Cardiac septum (tissue), 1 donor: ENCODE data around the gene HOXA5. TPM values are rescaled to one million over a fixed set of nuclear protein-coding genes. Genes with fewer than 3 reads are reported as not detected.

Source experiments
- DNase-seq: peaks from one replicate; pipeline ENCODE4 v3.0.0-alpha.2; 2020; ENCODE audit warnings: low spot score
- intact Hi-C: fragments of 100-400 bp; cut with DNase I; formaldehyde crosslinking; loops from one replicate; pipeline ENCODE4 v1.14.0; 2022
- total RNA-seq: library from RNA; stranded (reverse); fragmentation: NEBNext Ultra II Directional; extraction: Animal tissue kit (Norgen Biotek cat#: 25700); gene quantifications from one replicate; pipeline ENCODE4 v1.2.1, GENCODE V29; 2021
- donor health status: DM: no; HTN: no; CAD: no.

HOXA5 gene
- total RNA-seq, 1 donor from 2014 or later = 0.30 TPM

DNA sequence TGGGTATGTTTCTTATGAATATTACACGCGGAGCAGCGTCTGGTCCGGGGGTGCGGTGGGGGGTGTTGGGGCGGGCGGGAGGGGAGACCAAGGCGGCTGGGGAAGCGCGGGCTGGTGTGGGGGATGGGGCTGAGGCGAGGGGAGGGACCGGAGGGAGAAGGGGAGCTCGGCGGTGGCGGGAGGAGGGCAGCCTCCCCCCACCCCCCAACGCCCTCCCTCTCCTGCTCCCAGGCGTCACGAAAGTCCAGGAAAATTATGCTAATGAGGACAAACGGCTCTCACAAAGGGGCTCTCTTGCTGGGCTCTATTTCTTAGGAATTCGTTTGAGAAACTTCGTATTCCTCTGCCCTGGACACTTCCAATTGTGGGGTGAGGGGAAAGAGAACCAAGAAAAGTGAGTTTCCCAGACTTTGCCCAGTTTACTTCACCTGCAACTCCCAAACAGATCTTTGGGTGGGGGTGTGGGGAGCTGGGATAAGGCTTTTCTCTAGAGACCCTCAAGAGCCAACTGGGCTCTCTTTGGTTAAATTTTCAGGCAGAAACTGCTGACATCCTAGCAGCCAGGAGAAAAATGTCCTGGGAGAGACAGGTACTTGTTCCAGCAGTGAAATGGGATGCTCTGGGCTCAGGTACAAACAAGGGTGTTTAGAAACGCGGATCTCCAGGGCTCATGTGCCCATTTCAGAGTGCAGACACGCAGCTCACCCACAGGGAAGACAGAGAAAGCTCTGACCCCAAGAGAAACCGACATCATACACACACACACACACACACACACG lies 29.3 kb downstream of the HOXA5 start:
- DNase-seq = no peak
- intact Hi-C loops = no loop called here

- intact Hi-C loops = no loop called here
- DNase-seq = no peak
Observed at GRCh38 chr7:27112955-27113949, 30.2 kb downstream of the HOXA5 start.

- no peak for DNase-seq
- intact Hi-C loops = no loop called here
Observed at GRCh38 chr7:27112361-27112760, 31.1 kb downstream of the HOXA5 start.

DNA sequence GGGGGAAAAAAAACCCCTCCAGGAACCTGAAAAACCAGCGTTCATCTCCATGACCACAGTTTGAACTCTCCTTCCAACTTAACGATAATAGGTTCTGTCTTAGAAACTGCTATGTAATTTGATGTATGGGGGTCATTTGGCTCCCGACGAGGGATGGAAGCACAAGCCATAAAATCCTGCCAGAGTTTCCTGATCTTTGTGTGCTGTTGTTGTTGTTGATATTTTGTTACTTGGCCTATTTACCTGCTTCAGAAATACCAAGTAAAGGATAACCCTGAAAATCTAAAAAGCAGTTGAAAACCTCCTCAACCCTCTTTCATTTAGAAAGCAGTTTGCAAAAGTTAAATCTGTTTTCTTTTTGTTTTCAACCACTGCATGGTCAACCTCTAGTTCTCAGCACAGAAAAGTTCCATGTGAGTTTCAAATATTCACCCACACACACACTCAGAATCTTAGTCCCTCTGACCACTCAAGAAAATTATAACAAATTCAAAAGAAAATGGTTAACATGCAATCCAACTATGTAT lies 31.7 kb downstream of the HOXA5 start:
- intact Hi-C loops = no loop called here

DNA sequence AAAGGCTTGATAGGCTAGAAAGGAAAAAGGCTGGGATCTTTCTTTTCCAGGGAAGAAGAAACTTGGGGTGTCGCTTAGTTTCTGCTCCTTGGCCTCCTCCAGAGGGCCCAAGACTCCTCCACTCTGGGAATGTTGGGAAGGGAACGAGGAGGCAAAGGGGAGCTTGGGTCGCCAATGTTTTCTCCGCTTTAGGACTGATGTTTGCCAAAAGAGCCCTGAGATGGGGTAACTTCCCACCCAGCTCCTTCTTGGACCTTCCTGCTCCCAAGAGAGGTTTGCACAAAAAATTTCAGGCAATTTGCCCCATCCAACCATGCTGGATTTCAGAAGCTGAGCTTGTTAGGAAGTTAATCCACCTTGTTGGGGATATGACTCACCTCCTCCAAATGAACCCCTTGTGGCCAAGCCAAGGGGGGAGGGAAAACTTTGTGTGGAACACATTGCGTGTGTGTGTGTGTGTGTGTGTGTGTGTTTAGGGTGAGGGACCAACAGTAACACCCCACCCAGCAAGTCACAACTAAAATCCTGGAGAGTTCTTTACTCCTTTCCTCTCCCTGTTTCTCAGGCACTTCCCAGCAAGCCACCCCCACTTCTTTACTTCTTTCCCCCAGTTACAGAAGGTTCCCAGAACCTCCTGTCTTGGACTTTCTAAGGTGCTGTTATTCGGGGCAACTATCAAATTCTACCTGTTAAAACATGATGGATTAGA lies 32.3 kb downstream of the HOXA5 start:
- intact Hi-C loops = no loop called here
- DNase-seq = no peak

More for the DNA sequence above, 31.7 kb downstream of the HOXA5 start:
- DNase-seq = no peak

DNA sequence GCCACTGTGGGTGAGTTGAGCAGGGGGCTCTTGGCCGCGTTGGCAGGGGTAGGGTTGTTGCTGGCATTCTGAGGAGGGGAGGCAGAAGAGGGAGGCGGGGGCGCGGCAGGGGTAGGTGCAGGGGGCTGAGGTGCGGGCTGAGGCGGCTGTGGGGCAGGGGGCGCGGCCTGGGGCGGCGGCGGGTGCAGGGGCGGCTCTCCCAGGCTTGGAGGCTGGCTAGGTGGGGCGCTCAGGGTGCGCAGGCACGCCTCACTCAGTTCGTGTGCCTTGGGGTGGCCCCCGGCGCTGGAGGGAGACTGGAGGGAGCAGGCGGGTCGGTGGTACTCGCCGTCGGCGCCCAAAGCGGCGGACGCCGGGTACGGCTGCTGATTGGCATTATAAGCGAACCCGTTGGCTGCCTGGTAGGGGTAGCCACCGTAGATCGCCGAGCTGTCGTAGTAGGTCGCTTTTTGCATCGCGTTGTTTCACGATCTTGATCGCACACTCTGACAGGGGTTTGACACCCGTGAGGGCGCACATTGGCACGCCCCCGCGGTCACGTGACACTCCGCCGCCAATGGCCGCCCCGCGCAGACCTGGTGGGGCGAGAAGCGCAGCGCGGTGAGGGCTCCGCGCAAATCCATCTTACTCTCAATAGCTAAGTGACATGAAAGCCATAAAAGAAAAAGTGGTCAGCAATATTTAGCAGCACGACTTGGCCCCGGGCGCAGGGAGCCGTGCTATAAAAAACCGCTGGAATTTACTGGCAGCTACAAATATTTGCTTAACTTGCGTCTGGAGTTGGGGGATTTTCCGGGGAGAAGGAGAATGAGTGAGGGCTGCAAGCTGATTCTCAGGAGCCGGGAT lies 33.1 kb downstream of the HOXA5 start:
- peak; percentile 66 for DNase-seq
- intact Hi-C loops = no loop called here

- intact Hi-C loops = loop anchor here (10.0 kb wide), 1 partner anchor 905 kb away; the partner anchor contains the start of genes CBX3 and HNRNPA2B1
- DNase-seq = no peak
Observed at GRCh38 chr7:27109466-27110185, 33.9 kb downstream of the HOXA5 start.

DNA sequence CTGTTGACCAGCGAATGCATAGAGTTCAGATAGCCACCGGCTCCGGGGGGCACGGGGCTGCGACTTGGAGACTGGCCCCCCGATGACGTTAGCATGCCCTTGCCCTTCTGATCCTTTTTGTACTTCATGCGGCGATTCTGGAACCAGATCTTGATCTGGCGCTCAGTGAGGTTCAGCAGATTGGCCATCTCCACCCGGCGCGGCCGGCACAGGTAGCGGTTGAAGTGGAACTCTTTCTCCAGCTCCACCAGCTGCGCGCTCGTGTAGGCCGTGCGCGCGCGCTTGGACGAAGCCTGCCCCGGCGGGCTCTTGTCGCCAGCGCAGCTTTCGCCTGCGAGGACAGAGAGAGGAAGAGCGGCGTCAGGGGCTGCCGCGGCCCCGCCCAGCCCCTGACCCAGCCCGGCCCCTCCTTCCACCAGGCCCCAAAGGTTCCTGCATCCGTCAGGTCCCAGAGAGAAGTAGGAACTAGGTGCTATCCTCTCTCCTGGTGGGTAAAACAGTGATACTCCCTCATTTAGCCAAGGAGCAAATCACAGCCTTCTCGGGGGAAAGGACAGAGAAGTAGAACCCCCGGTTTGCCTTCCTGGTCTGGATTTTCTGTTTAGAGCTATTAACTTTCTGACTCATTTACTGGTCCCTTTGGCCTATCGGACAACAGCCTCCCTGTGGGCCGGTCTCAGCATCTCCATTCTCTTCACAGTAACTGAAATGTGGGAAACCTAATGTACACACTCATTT lies 34.9 kb downstream of the HOXA5 start:
- peak; percentile 76 for DNase-seq
- intact Hi-C loops = loop anchor here (10.0 kb wide), 1 partner anchor 904 kb away; the partner anchor contains the start of genes CBX3 and HNRNPA2B1

- intact Hi-C loops = loop anchor here (10.0 kb wide), 1 partner anchor 903 kb away; the partner anchor contains the start of genes CBX3 and HNRNPA2B1
- DNase-seq = peak; percentile 60
Observed at GRCh38 chr7:27107391-27108381, 35.8 kb downstream of the HOXA5 start.

- intact Hi-C loops = loop anchor here (10.0 kb wide), 1 partner anchor 902 kb away; the partner anchor contains the start of genes CBX3 and HNRNPA2B1
- no peak for DNase-seq
Observed at GRCh38 chr7:27106901-27107240, 36.6 kb downstream of the HOXA5 start.

DNA sequence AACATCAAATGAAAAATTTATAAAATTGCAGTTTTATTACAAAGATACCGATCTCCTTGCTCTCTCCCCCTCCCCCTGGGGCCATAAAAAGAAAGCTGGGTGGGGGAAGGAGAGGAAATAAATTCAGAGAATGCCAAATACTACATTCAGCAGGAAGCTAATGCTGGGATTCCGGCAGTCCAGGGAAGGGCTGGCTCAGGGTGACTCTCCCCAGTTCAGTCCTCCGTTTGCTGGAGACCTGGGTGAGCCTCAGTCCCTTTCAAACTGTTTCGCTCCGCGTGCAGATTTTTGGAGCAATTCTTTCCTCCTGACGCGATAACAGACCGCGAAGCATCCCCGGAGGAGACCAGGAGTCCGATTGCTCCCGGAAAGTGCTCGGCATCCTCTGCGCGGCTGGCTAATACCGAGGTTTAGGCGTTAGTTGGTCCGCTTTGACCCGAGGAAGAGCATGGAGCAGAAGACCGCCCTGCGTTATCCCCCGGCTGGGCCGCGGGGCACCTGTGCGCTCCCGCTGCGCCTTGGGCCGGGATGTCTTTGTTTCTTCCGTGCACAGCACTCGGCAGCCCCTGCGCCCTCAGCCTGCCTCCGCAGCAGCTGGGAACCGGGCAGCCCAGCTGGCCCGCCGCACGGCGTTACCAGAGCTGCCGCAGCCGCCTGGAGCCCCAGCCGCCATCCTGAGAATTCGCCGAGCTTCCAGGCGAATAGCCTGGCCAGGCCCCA lies 37.1 kb downstream of the HOXA5 start:
- intact Hi-C loops = loop anchor here (10.0 kb wide), 1 partner anchor 902 kb away; the partner anchor contains the start of genes CBX3 and HNRNPA2B1
- peak; percentile 74 for DNase-seq

DNA sequence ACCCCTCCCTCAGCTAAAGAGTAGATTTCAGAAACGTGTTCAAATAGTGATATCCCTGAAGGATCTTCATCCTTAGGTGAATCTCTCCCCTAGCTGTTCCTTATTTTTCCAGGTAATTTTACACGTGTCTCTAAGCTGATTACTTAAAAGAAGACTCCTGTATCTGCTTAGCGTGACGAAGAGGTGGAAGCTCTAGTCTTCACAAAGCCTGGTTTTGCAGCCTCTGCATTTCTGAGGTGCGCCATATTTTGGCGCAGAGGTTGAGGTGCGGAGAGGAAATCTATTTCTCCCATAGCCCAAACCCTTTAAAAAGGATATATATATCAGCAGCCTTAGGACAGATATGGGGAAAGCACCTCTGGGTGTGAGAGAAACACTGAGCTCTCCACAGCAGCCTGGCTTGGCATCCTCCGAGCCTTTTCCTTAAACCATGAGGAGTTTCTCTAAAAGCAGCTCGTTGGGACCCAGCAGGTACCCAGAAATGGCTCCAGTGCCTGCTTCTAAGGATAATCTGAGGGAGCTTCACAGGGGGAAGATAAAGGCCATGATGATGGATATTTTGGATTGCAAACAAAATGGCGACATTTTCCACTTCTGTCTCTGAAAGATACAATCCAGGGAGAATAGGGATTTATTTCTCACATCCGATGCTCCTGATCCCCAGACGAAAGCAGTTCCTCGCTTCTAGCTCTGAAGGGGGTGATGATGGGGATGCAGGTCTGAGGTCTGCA lies 38.0 kb downstream of the HOXA5 start:
- no peak for DNase-seq
- intact Hi-C loops = loop anchor here (10.0 kb wide), 1 partner anchor 901 kb away; the partner anchor contains the start of genes CBX3 and HNRNPA2B1

- intact Hi-C loops = loop anchor here (10.0 kb wide), 1 partner anchor 900 kb away; the partner anchor contains the start of genes CBX3 and HNRNPA2B1
- no peak for DNase-seq
Observed at GRCh38 chr7:27104341-27105058, 39.0 kb downstream of the HOXA5 start.
